ENCODE results near the gene SOX12.

Gene SOX12

GRCh38 chr20:301886-302848 lies 23.2 kb upstream of the SOX12 start:
- no peak for TF ChIP-seq CTCF (IDR thresholded peaks at IDR 0.05; ENCODE audit: insufficient read depth, low read depth, low read length, missing control alignments)

DNA sequence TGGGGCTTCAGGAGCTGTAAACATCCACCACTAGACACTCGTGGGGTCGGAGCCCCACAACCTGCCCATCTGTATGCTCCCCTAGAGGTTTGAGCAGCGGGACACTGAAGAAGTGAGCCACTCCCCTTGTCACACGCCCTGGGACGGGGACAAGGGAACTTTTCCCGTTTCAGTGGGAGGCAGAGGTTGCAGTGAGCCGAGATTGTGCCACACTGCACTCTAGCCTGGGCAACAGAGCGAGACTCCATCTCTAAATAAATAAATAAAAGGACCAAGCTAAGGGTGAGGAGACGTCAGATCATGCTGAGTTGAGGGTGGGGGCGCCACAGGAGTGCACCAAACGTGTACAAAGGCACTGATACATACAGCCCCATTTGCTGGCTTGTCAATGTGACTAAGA lies 19.6 kb upstream of the SOX12 start:
- no peak overlapping the region for H3K4me3 ChIP-seq (ENCODE audit: low read depth, low read length)
- DNase-seq (ENCODE audit: low read depth), result no peak
- no peak for TF ChIP-seq CTCF (IDR thresholded peaks at IDR 0.05; ENCODE audit: insufficient read depth, low read depth, low read length, missing control alignments)

More at GRCh38 chr20:301886-302848, 23.2 kb upstream of the SOX12 start:
- no peak for DNase-seq (ENCODE audit: low read depth)
- no peak overlapping the region for H3K4me3 ChIP-seq (ENCODE audit: low read depth, low read length)

GRCh38 chr20:308427-309038 lies 16.8 kb upstream of the SOX12 start:
- TF ChIP-seq CTCF (IDR thresholded peaks at IDR 0.05; ENCODE audit: insufficient read depth, low read depth, low read length, missing control alignments), result no peak
- no peak for DNase-seq (ENCODE audit: low read depth)
- H3K4me3 ChIP-seq (ENCODE audit: low read depth, low read length), result no peak overlapping the region

DNA sequence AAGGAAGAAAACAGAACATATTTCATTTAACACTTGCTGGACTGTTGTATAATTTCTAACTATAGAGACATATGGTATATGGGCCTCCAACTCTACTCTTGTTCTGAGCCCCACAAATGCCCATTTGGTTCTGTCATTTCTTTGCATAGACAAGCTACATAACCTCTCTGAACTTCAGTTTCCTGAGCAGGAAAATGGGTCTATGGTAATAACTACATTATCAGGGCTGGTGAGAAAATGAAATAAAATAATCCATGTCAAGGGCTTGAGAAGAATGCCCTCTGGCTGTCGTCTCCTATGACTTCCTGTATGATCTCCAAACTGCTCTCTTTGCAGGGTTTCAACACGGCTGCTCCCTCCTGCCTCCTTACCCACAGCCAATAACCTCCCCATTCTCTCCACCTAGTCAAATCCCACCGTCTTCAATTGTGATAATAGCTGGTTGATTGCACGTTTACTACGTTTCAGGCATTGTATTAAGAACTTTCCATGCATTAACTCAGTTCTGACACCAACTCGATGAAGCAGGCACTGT lies 16.0 kb upstream of the SOX12 start:
- no peak for DNase-seq (ENCODE audit: low read depth)
- no peak overlapping the region for H3K4me3 ChIP-seq (ENCODE audit: low read depth, low read length)
- TF ChIP-seq CTCF (IDR thresholded peaks at IDR 0.05; ENCODE audit: insufficient read depth, low read depth, low read length, missing control alignments), result no peak

DNA sequence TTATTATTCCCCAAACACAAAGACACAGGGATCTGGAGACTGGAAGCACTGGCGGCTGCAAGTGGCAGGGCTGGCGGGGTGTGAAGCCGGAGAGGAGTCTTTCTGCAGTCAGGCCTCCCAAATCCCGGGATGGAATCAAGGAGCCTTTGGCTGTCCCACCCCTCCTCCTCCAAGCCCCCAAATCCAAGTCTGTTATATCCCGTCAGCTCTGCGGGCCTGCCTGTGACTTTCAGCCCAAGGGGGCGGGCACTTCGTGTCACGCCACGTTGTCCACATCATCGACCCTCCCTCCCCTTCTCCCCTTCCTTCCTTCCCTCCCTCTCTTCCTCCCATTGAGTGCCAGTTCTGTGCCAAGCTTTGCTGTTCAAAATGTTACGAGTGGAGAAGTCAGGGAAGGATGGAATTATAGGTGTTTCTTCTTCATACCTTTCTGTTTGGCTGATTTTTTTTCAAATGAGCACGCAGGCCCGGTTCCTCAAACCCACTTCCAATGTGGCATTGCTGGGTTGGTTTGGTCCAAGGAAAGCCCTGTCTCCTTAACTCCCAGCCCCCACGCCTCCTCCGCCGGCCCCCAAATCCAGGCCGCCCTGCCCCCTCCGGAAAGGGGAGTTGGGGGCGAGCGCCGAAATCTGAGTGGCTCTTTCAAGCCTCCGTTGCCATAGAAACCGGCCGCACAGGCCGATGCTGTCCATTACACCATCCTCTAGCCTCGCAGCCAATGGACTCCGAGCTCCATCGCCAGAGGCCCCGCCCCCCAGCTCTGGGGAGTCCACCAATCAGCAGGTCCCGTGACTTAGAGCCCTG lies 15.3 kb upstream of the SOX12 start:
- DNase-seq (ENCODE audit: low read depth), result peak; percentile 84
- no peak overlapping the region for H3K4me3 ChIP-seq (ENCODE audit: low read depth, low read length)
- TF ChIP-seq CTCF (IDR thresholded peaks at IDR 0.05; ENCODE audit: insufficient read depth, low read depth, low read length, missing control alignments), result no peak

DNA sequence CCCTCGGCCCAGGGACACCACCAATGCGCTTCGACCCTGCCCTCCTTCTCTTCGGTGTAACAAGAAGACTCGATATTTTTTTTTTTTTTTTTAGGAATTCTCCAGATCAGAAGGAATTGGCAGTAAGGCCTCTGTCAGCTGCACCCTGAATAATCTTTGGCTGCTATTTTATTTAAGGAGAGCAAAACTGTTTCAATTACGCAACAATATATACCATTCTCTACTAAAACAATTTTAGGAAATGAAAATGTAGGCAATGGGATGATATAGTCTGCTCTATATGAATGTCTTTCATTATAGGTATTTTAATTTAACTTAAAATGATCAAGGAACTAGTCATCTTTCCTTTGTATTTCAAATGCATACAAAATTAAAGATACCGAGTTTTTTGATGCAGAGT lies 14.7 kb upstream of the SOX12 start:
- no peak for DNase-seq (ENCODE audit: low read depth)
- TF ChIP-seq CTCF (IDR thresholded peaks at IDR 0.05; ENCODE audit: insufficient read depth, low read depth, low read length, missing control alignments), result no peak
- H3K4me3 ChIP-seq (ENCODE audit: low read depth, low read length), result no peak overlapping the region; the same call in 1 of the 2 replicates
